OCI-LY3 (cell line): ENCODE data around the gene CCDC85B.

Experiments used
- H2AFZ ChIP-seq: fragments of 200-600, 300-600 bp; shearing (Covaris generic); 2 replicates; pipeline ENCODE4 v1.6.0; 2014; ENCODE audit warnings: antibody characterized with exemption, low read depth, low read length
- H3K27ac ChIP-seq: fragments of 200-600, 300-600 bp; sonication (generic); 2 replicates; pipeline ENCODE4 v1.5.1; 2014; ENCODE audit warnings: mild to moderate bottlenecking, low read length, moderate library complexity, mixed read lengths
- H3K27me3 ChIP-seq: fragments of 200-600, 300-600 bp; sonication (generic); 2 replicates; pipeline ENCODE4 v1.6.1; 2014; ENCODE audit warnings: low read depth, low read length, mixed read lengths
- H3K36me3 ChIP-seq: fragments of 200-600, 300-600 bp; sonication (generic); replicated peaks from 2 replicates; pipeline ENCODE3; 2014; ENCODE audit warnings: low read depth, low read length, mixed read lengths
- H3K4me1 ChIP-seq: fragments of 300-600, 200-600 bp; sonication (generic); 2 replicates; pipeline ENCODE4 v1.6.1; 2014; ENCODE audit warnings: low read length, mixed read lengths
- H3K4me2 ChIP-seq: fragments of 200-600, 300-600 bp; sonication (generic); 2 replicates; pipeline ENCODE4 v1.6.1; 2014; ENCODE audit warnings: low read length, mixed read lengths
- H3K4me3 ChIP-seq: fragments of 300-600, 200-600 bp; sonication (generic); 2 replicates; pipeline ENCODE4 v1.5.1; 2014; ENCODE audit warnings: antibody characterized with exemption, mild to moderate bottlenecking, low read length, moderate library complexity
- H3K79me2 ChIP-seq: fragments of 300-600, 200-600 bp; shearing (Covaris generic); 2 replicates; pipeline ENCODE4 v1.6.1; 2014; ENCODE audit warnings: mild to moderate bottlenecking, low read length, mixed read lengths
- H3K9ac ChIP-seq: fragments of 300-600, 200-600 bp; shearing (Covaris generic); 2 replicates; pipeline ENCODE4 v1.6.0; 2014; ENCODE audit warnings: mild to moderate bottlenecking, low read length, moderate library complexity
- H3K9me3 ChIP-seq: fragments of 200-600, 300-600 bp; shearing (Covaris generic); 2 replicates; pipeline ENCODE4 v1.6.1; 2014; ENCODE audit warnings: low read length, mixed read lengths; ENCODE audit not compliant: insufficient read depth
- H4K20me1 ChIP-seq: fragments of 200-600, 300-600 bp; sonication (generic); 2 replicates; pipeline ENCODE4 v1.6.1; 2016; ENCODE audit warnings: low read length, mixed read lengths; ENCODE audit not compliant: insufficient read depth
- CTCF ChIP-seq: fragments of 200-600, 300-600 bp; sonication (generic); IDR thresholded peaks from 2 replicates; pipeline ENCODE4 v1.5.1; 2014; ENCODE audit warnings: antibody characterized with exemption, low read length, low read depth
- EZH2phosphoT487 ChIP-seq: fragments of 200-600 bp; shearing (Covaris generic); IDR thresholded peaks from 2 replicates; pipeline ENCODE4 v1.6.1; 2018; ENCODE audit warnings: antibody characterized with exemption, mixed run types, low read depth

The CCDC85B gene

GRCh38 chr11:65865550-65866172 is 24.8 kb upstream of the CCDC85B start:
- no peaks in the 10 kb centered on the region for H3K27me3 ChIP-seq
- peaks cover 65% of the 10 kb centered on the region for H3K36me3 ChIP-seq
- no peak overlapping the region for H3K27ac ChIP-seq
- H3K9me3 ChIP-seq, result no peaks in the 10 kb centered on the region
- no peak overlapping the region for H2AFZ ChIP-seq
- peaks cover 9% of the 10 kb centered on the region for H3K4me1 ChIP-seq
- H4K20me1 ChIP-seq, result no peaks in the 10 kb centered on the region; the same call in 1 of the 2 replicates
- no peak overlapping the region for H3K9ac ChIP-seq
- H3K4me2 ChIP-seq, result no peak overlapping the region
- peaks cover 19% of the 10 kb centered on the region for H3K79me2 ChIP-seq
- H3K4me3 ChIP-seq, result no peak overlapping the region
- TF ChIP-seq CTCF, result no peak
- TF ChIP-seq EZH2phosphoT487, result no peak

- Histone ChIP-seq H3K9me3 (no peaks in the 10 kb centered on the region), H3K36me3 (peaks cover 62% of the 10 kb centered on the region), H3K27me3 (no peaks in the 10 kb centered on the region), H3K79me2 (peaks cover 9% of the 10 kb centered on the region), H3K4me2 (no peak overlapping the region), H3K4me3 (no peak overlapping the region), H3K4me1 (peaks cover 3% of the 10 kb centered on the region), H3K9ac (no peak overlapping the region), H2AFZ (no peak overlapping the region), H3K27ac (no peak overlapping the region), H4K20me1 (no peaks in the 10 kb centered on the region; the same call in 1 of the 2 replicates)
- TF ChIP-seq CTCF (no peak), EZH2phosphoT487 (no peak)
These were observed 23.8 kb upstream of the CCDC85B start for GRCh38 chr11:65866509-65867283.

GRCh38 chr11:65867284-65868071 is 23.0 kb upstream of the CCDC85B start:
- no peak overlapping the region for H3K4me3 ChIP-seq
- H3K4me1 ChIP-seq, result no peaks in the 10 kb centered on the region
- H3K27ac ChIP-seq, result no peak overlapping the region
- H3K9ac ChIP-seq, result no peak overlapping the region
- no peaks in the 10 kb centered on the region for H3K27me3 ChIP-seq
- H3K36me3 ChIP-seq, result peaks cover 55% of the 10 kb centered on the region
- H3K4me2 ChIP-seq, result no peak overlapping the region
- TF ChIP-seq CTCF, result no peak
- TF ChIP-seq EZH2phosphoT487, result no peak
- H3K79me2 ChIP-seq, result peaks cover under 1% of the 10 kb centered on the region; the same call in 1 of the 2 replicates
- no peaks in the 10 kb centered on the region; the same call in 1 of the 2 replicates for H4K20me1 ChIP-seq
- H3K9me3 ChIP-seq, result no peaks in the 10 kb centered on the region
- H2AFZ ChIP-seq, result no peak overlapping the region
